PC-9 (cell line): Measurements from ENCODE around the gene DNMBP. TPM values are rescaled to one million over a fixed set of nuclear protein-coding genes. Genes with fewer than 3 reads are reported as not detected.

ENCODE experiments used
- BruUV-seq: library from RNA; stranded (reverse); fragments of 400-500 nt; replicated peaks from 2 replicates; lab custom pipeline; 2021; lab: Mats Ljungman, UMichigan
- CTCF ChIA-PET: fragments of 300-600 bp; sonication (Branson Sonifier 250); formaldehyde crosslinking; loops from one replicate; lab custom pipeline; 2022; ENCODE audit warnings: antibody characterized with exemption; lab: Charles Lee
- POLR2A ChIA-PET: fragments of 300-600 bp; sonication (Branson Sonifier 250); formaldehyde crosslinking; loops from one replicate; lab custom pipeline; 2022; ENCODE audit warnings: antibody characterized with exemption; ENCODE audit not compliant: unreplicated experiment; lab: Charles Lee
- DNase-seq, 2 experiments: peaks; one replicate each; pipeline versions ENCODE4 v3.0.0 to v3.0.0-alpha.2; 2015 to 2022; ENCODE audit warnings: mixed read lengths in 1 of 2
- H2AFZ ChIP-seq: fragments of 200-600 bp; sonication (generic); 2 replicates; pipeline ENCODE4 v1.8.1; 2017; ENCODE audit warnings: antibody characterized with exemption
- H3F3A ChIP-seq: fragments of 200-600 bp; sonication (generic); 2 replicates; pipeline ENCODE4 v1.8.1; 2017; ENCODE audit warnings: antibody characterized with exemption, mild to moderate bottlenecking, low read depth; ENCODE audit not compliant: insufficient read depth
- H3K27ac ChIP-seq: fragments of 200-600 bp; sonication (generic); 2 replicates; pipeline ENCODE4 v1.6.1; 2016; ENCODE audit warnings: mixed run types
- H3K27me3 ChIP-seq: fragments of 200-600 bp; sonication (generic); 2 replicates; pipeline ENCODE4 v1.6.1; 2016; ENCODE audit warnings: low read depth, mixed run types; ENCODE audit not compliant: insufficient read depth
- H3K36me3 ChIP-seq: fragments of 200-600 bp; sonication (generic); 2 replicates; pipeline ENCODE4 v1.6.1; 2016; ENCODE audit warnings: low read depth, mixed run types
- H3K4me1 ChIP-seq: fragments of 200-600 bp; sonication (generic); replicated peaks from 2 replicates; pipeline ENCODE4 v1.6.1; 2016; ENCODE audit warnings: mixed run types; ENCODE audit not compliant: insufficient read depth
- H3K4me2 ChIP-seq: fragments of 200-600 bp; sonication (generic); 2 replicates; pipeline ENCODE4 v1.6.1; 2017; ENCODE audit warnings: mixed run types
- H3K4me3 ChIP-seq: fragments of 200-600 bp; sonication (generic); 2 replicates; pipeline ENCODE4 v1.6.1; 2016; ENCODE audit warnings: mixed run types
- H3K79me2 ChIP-seq: fragments of 200-600 bp; sonication (generic); 2 replicates; pipeline ENCODE4 v1.6.1; 2017; ENCODE audit warnings: low read depth, mixed run types
- H3K9me2 ChIP-seq: fragments of 200-600 bp; sonication (generic); 2 replicates; pipeline ENCODE4 v1.8.1; 2017; ENCODE audit warnings: mild to moderate bottlenecking; ENCODE audit not compliant: insufficient read depth
- H3K9me3 ChIP-seq: fragments of 200-600 bp; sonication (generic); 2 replicates; pipeline ENCODE4 v1.8.1; 2016; ENCODE audit warnings: low read depth; ENCODE audit not compliant: insufficient read depth
- H4K20me1 ChIP-seq: fragments of 200-600 bp; sonication (generic); 2 replicates; pipeline ENCODE4 v1.8.1; 2017; ENCODE audit not compliant: insufficient read depth
- EZH2 ChIP-seq: fragments of 200-600 bp; sonication (generic); IDR thresholded peaks from 2 replicates; pipeline ENCODE4 v1.8.0; 2017; ENCODE audit warnings: antibody characterized with exemption, low read depth
- intact Hi-C: fragments of 100-400 bp; cut with micrococcal nuclease; formaldehyde crosslinking; loops from one replicate; pipeline ENCODE4 v1.10.0; 2022; ENCODE audit not compliant: unreplicated experiment
- total RNA-seq: library from RNA; stranded (reverse); gene quantifications from 2 replicates; pipeline ENCODE4 v1.2.3, GENCODE V29; 2021
- TF ChIP-seq, protein P1 (sequence below): fragments of 200-600 bp; sonication (generic); conservative IDR thresholded peaks from 2 replicates; pipeline ENCODE4 v1.6.1; 2017; ENCODE audit warnings: mixed run types, antibody characterized with exemption, mild to moderate bottlenecking, moderate library complexity

DNMBP gene
- total RNA-seq, 1 experiment from 2014 or later: 14.9 TPM

DNA sequence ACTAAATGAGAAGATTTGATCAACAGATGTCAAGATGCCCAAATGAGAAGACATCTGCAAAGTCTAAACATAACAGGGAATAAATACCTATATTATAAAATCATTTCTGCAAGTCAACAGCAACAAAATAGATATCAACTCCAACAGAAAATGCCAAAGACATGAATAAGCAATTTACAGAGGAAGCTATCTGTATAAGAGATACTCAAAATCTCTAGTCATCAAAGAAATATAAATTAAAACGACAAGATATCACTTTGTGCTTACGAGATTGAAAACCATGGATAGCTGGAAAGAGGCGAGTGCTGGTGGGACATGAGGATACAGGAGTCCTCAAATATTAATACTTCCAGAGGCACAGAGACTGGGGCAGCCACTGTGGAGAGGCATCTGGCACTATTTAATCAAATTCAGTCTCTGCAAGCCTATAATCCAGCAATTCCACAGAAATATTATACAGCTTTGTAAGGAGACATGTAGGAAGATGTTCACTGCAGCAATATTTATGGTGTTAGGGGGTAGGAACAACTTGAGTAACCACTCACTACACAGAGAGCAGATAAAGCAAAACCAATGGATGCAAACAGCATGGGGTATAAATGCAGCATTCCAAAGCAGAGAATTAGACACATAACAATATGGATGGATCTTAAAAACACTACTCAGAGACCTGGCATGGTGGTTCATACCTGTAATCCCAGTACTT lies 4.8 kb downstream of the DNMBP start:
- Histone ChIP-seq H3K4me2 (peak overlapping the region; percentile 80), H3F3A (peaks cover 40% of the 10 kb centered on the region), H3K4me1 (peaks cover 40% of the 10 kb centered on the region), H3K9me2 (no peaks in the 10 kb centered on the region), H3K27ac (peak overlapping the region; percentile 93), H3K79me2 (peaks cover 79% of the 10 kb centered on the region), H3K27me3 (no peaks in the 10 kb centered on the region), H3K4me3 (peak overlapping the region; percentile 38; the same call in 1 of the 2 replicates), H4K20me1 (no peaks in the 10 kb centered on the region), H2AFZ (no peak overlapping the region), H3K36me3 (0 out of 2 replicates have a peak, but pooled peaks cover 3% of the 10 kb centered on the region), H3K9me3 (no peaks in the 10 kb centered on the region)
- CTCF ChIA-PET: interaction anchor here (0.6 to 1.5 kb wide), 2 partner anchors 39 to 97 kb away, joined by 4 to 5 read pairs; no protein-coding TSS in a partner anchor
- intact Hi-C loops: loop anchor here (5.0 kb wide), 1 partner anchor 38 kb away; no protein-coding TSS in a partner anchor
- TF ChIP-seq, protein P1, sequence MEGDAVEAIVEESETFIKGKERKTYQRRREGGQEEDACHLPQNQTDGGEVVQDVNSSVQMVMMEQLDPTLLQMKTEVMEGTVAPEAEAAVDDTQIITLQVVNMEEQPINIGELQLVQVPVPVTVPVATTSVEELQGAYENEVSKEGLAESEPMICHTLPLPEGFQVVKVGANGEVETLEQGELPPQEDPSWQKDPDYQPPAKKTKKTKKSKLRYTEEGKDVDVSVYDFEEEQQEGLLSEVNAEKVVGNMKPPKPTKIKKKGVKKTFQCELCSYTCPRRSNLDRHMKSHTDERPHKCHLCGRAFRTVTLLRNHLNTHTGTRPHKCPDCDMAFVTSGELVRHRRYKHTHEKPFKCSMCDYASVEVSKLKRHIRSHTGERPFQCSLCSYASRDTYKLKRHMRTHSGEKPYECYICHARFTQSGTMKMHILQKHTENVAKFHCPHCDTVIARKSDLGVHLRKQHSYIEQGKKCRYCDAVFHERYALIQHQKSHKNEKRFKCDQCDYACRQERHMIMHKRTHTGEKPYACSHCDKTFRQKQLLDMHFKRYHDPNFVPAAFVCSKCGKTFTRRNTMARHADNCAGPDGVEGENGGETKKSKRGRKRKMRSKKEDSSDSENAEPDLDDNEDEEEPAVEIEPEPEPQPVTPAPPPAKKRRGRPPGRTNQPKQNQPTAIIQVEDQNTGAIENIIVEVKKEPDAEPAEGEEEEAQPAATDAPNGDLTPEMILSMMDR: no peak
- TF ChIP-seq EZH2: no peak
- no TSS peak for BruUV-seq
- DNase-seq: no peak
- POLR2A ChIA-PET: no interaction called here

DNA sequence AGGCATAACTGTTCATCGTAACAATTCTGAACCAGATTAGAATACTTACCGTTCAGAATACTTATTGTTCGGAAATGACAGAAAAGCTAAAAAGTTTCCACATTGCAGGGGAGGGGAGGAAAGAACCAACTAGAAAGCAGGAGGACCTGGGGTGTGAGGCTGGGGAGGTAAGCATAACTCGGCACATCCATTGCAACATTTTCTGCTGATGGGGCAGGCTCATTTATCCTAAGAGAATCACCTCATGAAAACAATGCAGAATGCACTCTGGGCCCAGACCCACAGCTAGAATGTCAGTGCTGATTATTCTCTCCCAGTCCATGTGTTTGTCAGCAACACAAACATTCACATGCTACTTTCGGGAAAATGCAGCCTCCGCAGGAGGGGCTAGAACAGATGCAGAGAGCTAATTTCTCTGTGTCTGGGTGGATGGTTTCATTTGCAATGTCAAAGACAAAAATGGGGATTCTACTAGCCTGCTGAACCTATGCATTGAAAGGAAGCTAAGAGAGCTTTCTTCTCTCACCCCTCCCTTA lies 9.6 kb downstream of the DNMBP start:
- CTCF ChIA-PET: no interaction called here
- intact Hi-C loops: no loop called here

DNA sequence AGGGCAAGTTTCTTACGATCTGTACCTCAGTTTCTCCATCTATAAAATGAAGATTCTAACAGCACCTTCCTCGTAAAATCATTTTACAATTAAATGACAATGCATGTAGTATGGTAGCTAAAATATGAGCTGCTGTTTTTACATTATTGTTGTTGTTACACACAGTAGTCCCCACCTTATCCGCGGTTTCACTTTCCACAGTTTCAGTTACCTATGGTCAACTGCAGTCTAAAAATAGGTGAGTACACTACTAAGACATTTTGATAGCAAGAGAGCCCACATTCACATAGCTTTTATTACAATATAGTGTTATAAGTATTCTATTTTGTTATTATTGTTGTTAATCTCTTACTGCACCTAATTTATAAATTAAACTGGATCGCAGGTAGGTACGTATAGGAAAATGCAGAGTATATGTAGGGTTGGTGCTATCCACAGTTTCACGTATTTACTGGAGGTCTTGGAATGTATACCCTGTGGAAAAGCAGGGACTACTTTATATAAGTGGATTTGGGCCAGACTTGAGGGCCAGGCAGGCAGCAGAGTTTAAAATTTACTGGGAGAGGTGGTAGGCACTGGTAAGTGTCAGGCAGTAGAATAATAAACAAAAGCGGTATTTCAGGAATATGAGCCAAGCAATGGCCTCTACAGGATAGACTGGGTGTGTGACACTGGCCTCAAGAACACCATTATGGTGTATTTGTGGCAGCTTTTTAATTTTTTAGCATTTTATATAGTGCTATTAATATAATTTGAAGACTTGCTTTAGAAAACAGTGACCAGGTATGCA lies 10.2 kb downstream of the DNMBP start:
- DNase-seq: no peak
- Histone ChIP-seq H3K9me2 (no peaks in the 10 kb centered on the region), H3K79me2 (peaks cover 76% of the 10 kb centered on the region), H3K9me3 (no peaks in the 10 kb centered on the region), H3K4me1 (peaks cover 6% of the 10 kb centered on the region), H3K27me3 (no peaks in the 10 kb centered on the region), H3K27ac (no peak overlapping the region), H2AFZ (no peak overlapping the region), H3K4me3 (no peak overlapping the region), H4K20me1 (no peaks in the 10 kb centered on the region), H3K36me3 (0 out of 2 replicates have a peak, but pooled peaks cover 3% of the 10 kb centered on the region), H3K4me2 (no peak overlapping the region), H3F3A (0 out of 2 replicates have a peak, but pooled peaks cover 4% of the 10 kb centered on the region)
- no TSS peak for BruUV-seq
- intact Hi-C loops: no loop called here
- ChIA-PET POLR2A (no interaction called here), CTCF (no interaction called here)
- TF ChIP-seq EZH2: no peak

More for the DNA sequence above, 9.6 kb downstream of the DNMBP start:
- Histone ChIP-seq H3K4me1 (peaks cover 13% of the 10 kb centered on the region), H3K79me2 (peaks cover 80% of the 10 kb centered on the region), H3K27ac (no peak overlapping the region), H3K27me3 (no peaks in the 10 kb centered on the region), H3K36me3 (0 out of 2 replicates have a peak, but pooled peaks cover 3% of the 10 kb centered on the region), H3K4me2 (no peak overlapping the region), H4K20me1 (no peaks in the 10 kb centered on the region), H3F3A (peaks cover 8% of the 10 kb centered on the region; the same call in 1 of the 2 replicates), H3K9me3 (no peaks in the 10 kb centered on the region), H2AFZ (no peak overlapping the region), H3K9me2 (no peaks in the 10 kb centered on the region), H3K4me3 (no peak overlapping the region)
- no TSS peak for BruUV-seq
- DNase-seq: no peak
- POLR2A ChIA-PET: no interaction called here
- no peak for TF ChIP-seq EZH2
- TF ChIP-seq, protein P1: no peak
